ENCODE data around the gene SLC38A10. TPM values are rescaled to one million over a fixed set of nuclear protein-coding genes. Genes with fewer than 3 reads are reported as not detected.
A peak's percentile ranks its signal among the peaks of the same experiment; 100 is the strongest.

Gene SLC38A10
- polyA plus RNA-seq, 1 of the 3 experiments (the other 2 are of a cell fraction): 82.2 TPM

- Histone ChIP-seq H4K20me1 (ENCODE audit: insufficient read depth) (peaks cover 10% of the 10 kb centered on the region; the same call in 1 of the 2 replicates), H3K36me3 (replicated peaks in 1 of 2; ENCODE audit: control insufficient read depth in 1 of 2, insufficient read depth in 2 of 2, low read length in 1 of 2) (peaks cover 27 to 58% of the 10 kb centered on the region in 2 experiments), H3K4me2 (no peak overlapping the region), H3F3A (replicated peaks; ENCODE audit: insufficient read depth) (no peaks in the 10 kb centered on the region), H2AFZ (ENCODE audit: low read depth) (no peak overlapping the region), H3K79me2 (ENCODE audit: insufficient read depth) (peaks cover 8% of the 10 kb centered on the region; the same call in 1 of the 2 replicates), H3K27ac (ENCODE audit: low read depth in 2 of 2, low read length in 1 of 2) (peak overlapping the region in 1 of 2 experiments; percentile 41; a peak in 2 of 4 replicates), H3K9ac (no peak overlapping the region), H3K4me3 (ENCODE audit: low read depth in 2 of 2, low read length in 1 of 2) (no peak overlapping the region), H3K27me3 (ENCODE audit: insufficient read depth) (no peaks in the 10 kb centered on the region), H3K9me3 (no peaks in the 10 kb centered on the region), H3K4me1 (ENCODE audit: control insufficient read depth in 1 of 2, insufficient read depth in 2 of 2, low read depth in 1 of 2, low read length in 1 of 2) (peaks cover 0 to 15% of the 10 kb centered on the region in 2 experiments; a peak in 1 of 4 replicates), H3K9me2 (no peaks in the 10 kb centered on the region)
- peak; percentile 95 for DNase-seq
- POLR2A ChIA-PET: interaction anchor here (0.7 to 1.2 kb wide), 4 partner anchors 64 to 227 kb away, joined by 3 to 4 read pairs (median 3); no protein-coding TSS in a partner anchor
- 73% methylated on average over 10 of the region's 20 CpGs for WGBS (ENCODE audit: low lambda C conversion rate)
- CTCF ChIA-PET: interaction anchor here (0.5 to 11.3 kb wide), 47 partner anchors 10 to 303 kb away, joined by 3 to 140 read pairs (median 5); partner anchors contain the start of genes BAHCC1, NDUFAF8, SLC38A10 and TEPSIN
- TF ChIP-seq TAF1 (IDR thresholded peaks at IDR 0.05; ENCODE audit: borderline replicate concordance, low read depth, low read length) (no peak), MXI1 (IDR thresholded peaks at IDR 0.05; ENCODE audit: low read depth, low read length) (peak; percentile 94), RXRA (IDR thresholded peaks at IDR 0.05; ENCODE audit: borderline replicate concordance, low read depth) (no peak), RAD21 (IDR thresholded peaks at IDR 0.05; ENCODE audit: low read length) (peak; percentile 58), SMC3 (IDR thresholded peaks at IDR 0.05; ENCODE audit: low read depth, low read length) (peak; percentile 42; the same call in 1 of the 2 replicates), TCF12 (IDR thresholded peaks at IDR 0.05) (no peak), NRF1 (IDR thresholded peaks at IDR 0.05; ENCODE audit: low read depth, low read length) (no peak), SIN3A (IDR thresholded peaks at IDR 0.05; ENCODE audit: borderline replicate concordance, low read depth, low read length) (no peak), MAX (IDR thresholded peaks at IDR 0.05; ENCODE audit: low read depth) (no peak), EP300 (IDR thresholded peaks at IDR 0.05; ENCODE audit: borderline replicate concordance in 1 of 2, low read depth in 1 of 2, low read length in 1 of 2) (peak in 1 of 2 experiments; percentile 29; a peak in 1 of 4 replicates), TEAD4 (IDR thresholded peaks at IDR 0.05; ENCODE audit: borderline replicate concordance, insufficient read depth) (no peak), ZBTB33 (IDR thresholded peaks at IDR 0.05; ENCODE audit: borderline replicate concordance, low read depth) (no peak), JUND (IDR thresholded peaks at IDR 0.05) (no peak), RCOR1 (IDR thresholded peaks at IDR 0.05; ENCODE audit: low read length) (peak; percentile 53; the same call in 1 of the 2 replicates), CHD2 (IDR thresholded peaks at IDR 0.05; ENCODE audit: low read length, partially characterized antibody) (no peak), USF1 (IDR thresholded peaks at IDR 0.05; ENCODE audit: borderline replicate concordance, low read depth) (no peak), FOXJ3 (CRISPR knock-in tag; IDR thresholded peaks at IDR 0.05) (peak; percentile 69; the same call in 1 of the 2 replicates), IRF3 (IDR thresholded peaks at IDR 0.05; ENCODE audit: low read depth, low read length) (no peak), CTCF (IDR thresholded peaks at IDR 0.05) (peak; percentile 20), POLR2AphosphoS5 (IDR thresholded peaks at IDR 0.05; ENCODE audit: low read depth, low read length) (no peak), ELF1 (IDR thresholded peaks at IDR 0.05) (no peak), GABPA (IDR thresholded peaks at IDR 0.05; ENCODE audit: low read depth) (no peak)
These were observed 36.8 kb downstream of the SLC38A10 start for GRCh38 chr17:81258292-81258691.

All from SK-N-SH (cell line).